Activated naive CD4-positive, alpha-beta T cell treated with anti-CD3 and anti-CD28 coated beads, Interleukin-2, amount 50 U/mL, for 24 hours (primary cell): ENCODE data around the gene GUCA2A.
A peak's percentile ranks its signal among the peaks of the same experiment; 100 is the strongest.

Source experiments
- H3K27ac Mint-ChIP-seq: one replicate; pipeline ENCODE4 v1.8.0; 2021; ENCODE audit warnings: mild to moderate bottlenecking, mixed read lengths
- H3K27me3 Mint-ChIP-seq: one replicate; pipeline ENCODE4 v1.8.0; 2021; ENCODE audit warnings: mixed read lengths
- H3K36me3 Mint-ChIP-seq: one replicate; pipeline ENCODE4 v1.8.0; 2021; ENCODE audit warnings: mixed read lengths
- H3K4me1 Mint-ChIP-seq: one replicate; pipeline ENCODE4 v1.8.0; 2021; ENCODE audit warnings: mixed read lengths
- H3K4me3 Mint-ChIP-seq: one replicate; pipeline ENCODE4 v1.8.0; 2021; ENCODE audit warnings: mild to moderate bottlenecking, mixed read lengths
- H3K9me3 Mint-ChIP-seq: one replicate; pipeline ENCODE4 v1.8.0; 2021; ENCODE audit warnings: mixed read lengths

The GUCA2A gene

DNA sequence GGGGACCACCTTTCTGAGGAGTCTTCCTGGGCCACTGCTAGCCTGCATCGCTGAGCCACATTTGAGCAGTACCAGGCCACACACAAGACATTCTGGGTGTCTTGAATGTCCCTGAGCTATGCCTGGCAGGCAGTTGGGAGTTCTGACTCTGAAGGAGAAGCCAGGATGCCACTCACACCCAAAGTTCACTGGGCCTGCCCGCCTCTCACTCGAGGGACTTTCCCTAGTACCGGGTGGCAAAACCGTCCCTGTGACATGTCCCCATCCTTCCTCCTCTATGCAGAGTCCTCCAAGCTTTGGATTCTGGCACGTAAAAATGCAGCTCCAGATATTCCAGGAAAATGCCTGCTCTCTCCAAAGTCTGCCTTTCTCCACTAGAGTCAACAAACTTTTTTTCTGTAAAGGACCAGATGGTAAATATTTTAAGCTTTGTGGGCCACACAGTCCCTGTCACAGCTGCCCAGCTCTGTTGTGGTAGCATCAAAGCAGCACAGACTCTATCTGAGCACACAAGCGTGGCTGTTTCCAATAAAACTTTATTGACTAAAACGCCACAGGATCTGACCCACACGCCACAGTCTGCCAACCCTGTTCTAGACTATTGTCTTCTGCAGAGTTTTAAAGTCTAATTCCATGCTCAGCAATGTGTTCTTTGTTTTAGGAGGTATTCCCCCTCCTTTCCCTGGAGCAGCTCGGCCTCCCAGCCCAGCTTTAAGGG lies 30.6 kb downstream of the GUCA2A start:
- Mint-ChIP-seq H3K27me3 (no peaks in the 10 kb centered on the region), H3K4me3 (no peak overlapping the region), H3K4me1 (no peaks in the 10 kb centered on the region), H3K9me3 (no peaks in the 10 kb centered on the region), H3K27ac (no peak overlapping the region), H3K36me3 (no peaks in the 10 kb centered on the region)

DNA sequence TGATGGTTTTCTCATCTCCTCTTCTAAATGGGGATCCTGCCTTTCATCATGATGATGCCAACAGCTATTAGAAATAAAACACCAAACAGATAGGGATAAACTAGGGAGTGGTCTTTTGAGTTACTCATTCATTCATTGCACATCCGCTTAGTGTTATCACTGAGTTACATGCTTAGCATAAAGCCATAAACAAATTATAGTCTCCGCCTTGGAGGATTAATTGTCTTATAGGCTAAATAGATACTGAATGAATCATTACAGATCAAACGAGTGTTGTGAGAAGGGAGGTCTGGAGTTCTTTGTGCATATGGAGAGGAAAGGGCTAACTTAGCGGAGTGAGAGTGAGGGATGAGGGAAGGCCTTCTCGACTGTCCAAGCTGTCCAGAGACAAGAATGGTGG lies 31.2 kb downstream of the GUCA2A start:
- no peaks in the 10 kb centered on the region for H3K27me3 Mint-ChIP-seq
- H3K4me1 Mint-ChIP-seq: no peaks in the 10 kb centered on the region
- no peak overlapping the region for H3K4me3 Mint-ChIP-seq
- H3K9me3 Mint-ChIP-seq: no peaks in the 10 kb centered on the region
- peak overlapping the region; percentile 1 for H3K27ac Mint-ChIP-seq
- no peaks in the 10 kb centered on the region for H3K36me3 Mint-ChIP-seq

DNA sequence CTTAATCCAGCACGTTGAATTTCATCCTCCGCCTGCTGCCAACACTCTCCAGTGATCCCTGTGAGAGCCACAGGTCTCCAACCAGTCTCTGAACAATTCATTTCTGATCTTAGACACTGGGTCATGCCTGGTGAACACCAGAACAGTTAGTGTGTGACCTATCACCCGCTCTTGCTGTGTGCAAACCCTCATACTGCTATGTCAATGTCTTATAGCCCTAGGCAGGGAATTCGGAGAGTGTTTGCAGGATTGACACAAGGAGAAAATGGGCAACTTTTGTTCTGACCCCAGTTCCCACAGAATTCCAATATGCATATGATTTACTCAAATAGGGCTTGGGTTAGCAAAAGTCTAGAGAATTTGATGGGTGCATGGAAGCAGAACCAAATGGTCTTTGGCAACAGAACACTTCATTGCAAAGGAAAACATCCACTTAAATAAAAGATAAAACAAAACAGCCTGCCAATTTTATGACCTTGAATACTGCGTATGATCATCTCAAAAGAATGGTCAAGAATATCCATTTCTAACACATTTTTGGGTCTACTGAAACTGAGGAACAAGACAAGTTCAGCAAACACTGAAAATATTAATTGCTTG lies 34.4 kb downstream of the GUCA2A start:
- Mint-ChIP-seq H3K4me3 (no peak overlapping the region), H3K9me3 (no peaks in the 10 kb centered on the region), H3K27me3 (no peaks in the 10 kb centered on the region), H3K36me3 (no peaks in the 10 kb centered on the region), H3K4me1 (no peaks in the 10 kb centered on the region), H3K27ac (no peak overlapping the region)

GRCh38 chr1:42128964-42129363 lies 35.6 kb downstream of the GUCA2A start:
- Mint-ChIP-seq H3K4me3 (no peak overlapping the region), H3K27ac (no peak overlapping the region), H3K9me3 (no peaks in the 10 kb centered on the region), H3K4me1 (no peaks in the 10 kb centered on the region), H3K27me3 (peaks cover under 1% of the 10 kb centered on the region), H3K36me3 (no peaks in the 10 kb centered on the region)

GRCh38 chr1:42128499-42128898 lies 36.0 kb downstream of the GUCA2A start:
- Mint-ChIP-seq H3K27ac (no peak overlapping the region), H3K27me3 (peaks cover 1% of the 10 kb centered on the region), H3K4me1 (no peaks in the 10 kb centered on the region), H3K4me3 (no peak overlapping the region), H3K36me3 (no peaks in the 10 kb centered on the region), H3K9me3 (no peaks in the 10 kb centered on the region)

DNA sequence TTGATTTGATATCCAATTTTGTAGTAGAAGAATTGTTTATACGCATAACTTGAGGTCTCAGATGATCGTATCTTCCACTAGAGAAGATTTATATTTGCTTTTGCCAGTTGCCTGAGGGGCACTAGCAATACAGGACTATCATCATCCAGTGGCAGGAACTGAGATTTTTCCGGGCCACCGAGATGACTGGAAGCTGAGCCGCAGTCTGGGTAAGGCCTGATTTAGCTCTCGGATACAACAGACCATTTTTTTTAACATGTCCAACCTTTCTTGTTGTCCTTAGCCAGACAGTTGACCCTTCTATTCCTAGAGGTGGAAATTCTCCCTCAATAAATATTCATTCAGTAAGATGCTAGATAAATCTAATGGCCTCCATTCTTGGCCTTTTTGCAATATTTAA lies 36.8 kb downstream of the GUCA2A start:
- H3K36me3 Mint-ChIP-seq: no peaks in the 10 kb centered on the region
- peaks cover 1% of the 10 kb centered on the region for H3K27me3 Mint-ChIP-seq
- H3K4me3 Mint-ChIP-seq: no peak overlapping the region
- H3K9me3 Mint-ChIP-seq: no peaks in the 10 kb centered on the region
- H3K27ac Mint-ChIP-seq: no peak overlapping the region
- H3K4me1 Mint-ChIP-seq: no peaks in the 10 kb centered on the region

DNA sequence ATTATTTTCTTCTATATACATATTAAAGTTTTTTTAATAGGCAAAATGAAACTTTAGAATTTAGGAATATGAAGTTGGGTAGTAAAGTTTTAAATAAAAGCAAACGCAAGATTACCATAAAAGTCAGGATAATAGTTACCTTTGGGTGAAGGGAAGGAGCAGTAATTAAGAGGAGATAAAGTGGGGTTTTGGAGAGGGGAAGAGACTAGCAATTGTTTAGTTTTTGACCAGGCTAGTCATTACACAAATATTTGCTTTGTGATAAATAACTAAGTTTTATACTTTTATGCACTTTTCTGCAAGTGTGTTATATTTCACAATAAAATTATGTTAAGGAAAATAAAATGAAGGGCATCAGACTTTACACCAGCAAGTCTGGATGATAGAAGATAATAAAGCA lies 39.0 kb downstream of the GUCA2A start:
- Mint-ChIP-seq H3K4me1 (no peaks in the 10 kb centered on the region), H3K27ac (no peak overlapping the region), H3K4me3 (no peak overlapping the region), H3K27me3 (peaks cover 1% of the 10 kb centered on the region), H3K9me3 (no peaks in the 10 kb centered on the region), H3K36me3 (no peaks in the 10 kb centered on the region)

- Mint-ChIP-seq H3K27ac (no peak overlapping the region), H3K4me3 (no peak overlapping the region), H3K27me3 (peaks cover 1% of the 10 kb centered on the region), H3K4me1 (no peaks in the 10 kb centered on the region), H3K36me3 (no peaks in the 10 kb centered on the region), H3K9me3 (no peaks in the 10 kb centered on the region)
Measured at GRCh38 chr1:42122408-42122807, 42.1 kb downstream of the GUCA2A start.

DNA sequence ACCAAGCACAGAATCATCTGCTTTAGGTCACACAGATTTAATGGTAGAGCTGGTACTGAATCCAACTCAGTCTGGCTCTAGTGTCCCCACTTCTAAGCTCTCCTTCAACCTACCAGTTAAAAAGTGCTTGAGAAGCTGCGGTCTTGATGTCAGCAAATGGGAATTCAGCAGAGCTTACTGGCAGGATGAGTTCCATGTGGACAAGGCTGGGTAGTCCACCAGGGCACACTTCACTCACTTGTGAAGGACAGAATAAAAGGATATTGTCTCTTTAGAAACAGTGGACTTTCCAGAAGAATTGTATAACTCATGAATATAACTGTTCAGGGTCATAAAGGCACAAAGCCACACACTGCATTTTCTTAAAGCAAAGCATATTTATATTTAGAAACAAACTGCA lies 46.4 kb downstream of the GUCA2A start:
- H3K27ac Mint-ChIP-seq: no peak overlapping the region
- no peaks in the 10 kb centered on the region for H3K4me1 Mint-ChIP-seq
- peaks cover 5% of the 10 kb centered on the region for H3K27me3 Mint-ChIP-seq
- H3K9me3 Mint-ChIP-seq: no peaks in the 10 kb centered on the region
- H3K4me3 Mint-ChIP-seq: no peak overlapping the region
- no peaks in the 10 kb centered on the region for H3K36me3 Mint-ChIP-seq

DNA sequence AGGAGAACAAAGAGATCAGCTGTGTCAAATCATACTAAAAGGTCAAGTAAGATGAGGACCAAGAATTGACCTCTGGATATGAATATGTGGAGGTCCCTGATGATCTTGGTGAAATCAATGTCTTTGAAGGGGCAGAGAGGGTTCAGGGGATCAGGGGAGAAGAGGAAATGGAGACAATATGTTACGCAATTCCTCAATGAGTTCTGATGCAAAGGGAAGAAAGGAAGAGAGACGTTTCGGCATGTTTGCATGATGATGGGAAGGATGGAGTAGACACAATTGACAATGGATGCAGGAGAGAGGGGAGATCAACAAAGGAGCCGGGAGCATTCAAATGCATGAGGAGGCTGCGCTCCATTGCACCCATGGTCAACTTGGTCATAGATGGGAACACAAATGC lies 47.3 kb downstream of the GUCA2A start:
- Mint-ChIP-seq H3K27ac (no peak overlapping the region), H3K4me1 (no peaks in the 10 kb centered on the region), H3K4me3 (no peak overlapping the region), H3K36me3 (no peaks in the 10 kb centered on the region), H3K27me3 (peaks cover 5% of the 10 kb centered on the region), H3K9me3 (no peaks in the 10 kb centered on the region)

DNA sequence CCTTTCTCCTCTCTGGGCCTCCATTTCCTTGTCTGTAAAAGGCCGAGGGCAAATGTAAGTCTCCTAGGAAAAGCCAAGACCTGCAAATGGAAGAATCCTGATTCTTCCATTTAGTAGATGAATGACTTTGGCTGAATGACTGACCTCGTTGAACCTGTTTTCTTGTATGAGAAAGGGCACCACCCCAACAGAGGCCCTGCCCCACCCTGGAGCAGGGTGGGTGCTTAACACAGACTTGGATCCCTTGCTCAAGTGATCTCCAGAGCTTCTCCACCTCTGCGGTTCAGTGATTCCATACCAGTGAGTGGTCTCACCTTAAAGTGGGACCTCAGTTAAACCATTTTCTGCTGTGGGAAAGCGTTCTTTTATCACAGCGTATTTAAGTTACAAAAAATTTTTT lies 50.3 kb downstream of the GUCA2A start:
- Mint-ChIP-seq H3K36me3 (no peaks in the 10 kb centered on the region), H3K4me1 (no peaks in the 10 kb centered on the region), H3K27ac (no peak overlapping the region), H3K27me3 (peaks cover 5% of the 10 kb centered on the region), H3K9me3 (no peaks in the 10 kb centered on the region), H3K4me3 (no peak overlapping the region)
